ENCODE results near the gene COLEC11.

DNA sequence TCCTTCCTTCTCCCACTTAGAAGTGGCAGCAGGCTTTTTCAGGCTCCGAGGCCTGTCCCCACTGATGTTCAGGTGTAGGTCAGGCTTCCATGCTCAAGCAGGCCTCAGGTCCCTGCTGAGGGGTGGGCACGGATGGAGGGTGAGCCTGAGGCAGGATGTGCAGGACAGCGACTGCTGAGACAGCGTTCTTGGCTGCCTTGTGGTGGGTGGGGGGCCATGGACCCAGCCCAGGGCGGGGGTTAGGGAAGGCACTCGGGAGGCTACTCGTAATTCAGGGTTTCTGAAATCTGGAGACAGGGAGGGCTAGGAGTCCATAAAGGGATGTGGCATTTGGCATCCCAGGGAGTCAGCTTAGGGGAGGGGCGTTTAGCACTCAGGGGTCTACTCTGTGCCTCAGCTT, 30.3 kb downstream of the COLEC11 start:
- TF ChIP-seq, protein P1, sequence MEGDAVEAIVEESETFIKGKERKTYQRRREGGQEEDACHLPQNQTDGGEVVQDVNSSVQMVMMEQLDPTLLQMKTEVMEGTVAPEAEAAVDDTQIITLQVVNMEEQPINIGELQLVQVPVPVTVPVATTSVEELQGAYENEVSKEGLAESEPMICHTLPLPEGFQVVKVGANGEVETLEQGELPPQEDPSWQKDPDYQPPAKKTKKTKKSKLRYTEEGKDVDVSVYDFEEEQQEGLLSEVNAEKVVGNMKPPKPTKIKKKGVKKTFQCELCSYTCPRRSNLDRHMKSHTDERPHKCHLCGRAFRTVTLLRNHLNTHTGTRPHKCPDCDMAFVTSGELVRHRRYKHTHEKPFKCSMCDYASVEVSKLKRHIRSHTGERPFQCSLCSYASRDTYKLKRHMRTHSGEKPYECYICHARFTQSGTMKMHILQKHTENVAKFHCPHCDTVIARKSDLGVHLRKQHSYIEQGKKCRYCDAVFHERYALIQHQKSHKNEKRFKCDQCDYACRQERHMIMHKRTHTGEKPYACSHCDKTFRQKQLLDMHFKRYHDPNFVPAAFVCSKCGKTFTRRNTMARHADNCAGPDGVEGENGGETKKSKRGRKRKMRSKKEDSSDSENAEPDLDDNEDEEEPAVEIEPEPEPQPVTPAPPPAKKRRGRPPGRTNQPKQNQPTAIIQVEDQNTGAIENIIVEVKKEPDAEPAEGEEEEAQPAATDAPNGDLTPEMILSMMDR (IDR thresholded peaks at IDR 0.05; ENCODE audit: low read length) = no peak
- TF ChIP-seq EZH2 (IDR thresholded peaks at IDR 0.05; ENCODE audit: borderline replicate concordance, low read length) = no peak

Measured in OCI-LY1 (cell line).